Measurements from ENCODE around the gene LONP1.

LONP1 gene

GRCh38 chr19:5679289-5680083 is 40.5 kb downstream of the LONP1 start:
- DNase-seq, result no peak

GRCh38 chr19:5678071-5678718 is 41.8 kb downstream of the LONP1 start:
- no peak for DNase-seq

GRCh38 chr19:5677580-5677979 is 42.4 kb downstream of the LONP1 start:
- no peak for DNase-seq

- no peak for DNase-seq
Observed at GRCh38 chr19:5677136-5677535, 42.8 kb downstream of the LONP1 start.

- DNase-seq, result no peak
Observed at GRCh38 chr19:5676772-5677105, 43.2 kb downstream of the LONP1 start.

- DNase-seq, result no peak
Observed at GRCh38 chr19:5676105-5676771, 43.7 kb downstream of the LONP1 start.

- DNase-seq, result no peak
Observed at GRCh38 chr19:5674714-5675113, 45.2 kb downstream of the LONP1 start.

GRCh38 chr19:5673752-5674151 is 46.2 kb downstream of the LONP1 start:
- DNase-seq, result no peak

- DNase-seq, result no peak
Observed at GRCh38 chr19:5672708-5673459, 47.1 kb downstream of the LONP1 start.

- no peak for DNase-seq
Observed at GRCh38 chr19:5671600-5671999, 48.3 kb downstream of the LONP1 start.

- DNase-seq, result no peak
Observed at GRCh38 chr19:5669212-5669611, 50.7 kb downstream of the LONP1 start.

GRCh38 chr19:5667751-5668271 is 52.1 kb downstream of the LONP1 start:
- DNase-seq, result no peak

- DNase-seq, result no peak
Observed at GRCh38 chr19:5666921-5667610, 52.9 kb downstream of the LONP1 start.

- no peak for DNase-seq
Observed at GRCh38 chr19:5665781-5666513, 54.0 kb downstream of the LONP1 start.

GRCh38 chr19:5664515-5664914 is 55.4 kb downstream of the LONP1 start:
- DNase-seq, result no peak

- DNase-seq, result no peak
Observed at GRCh38 chr19:5663904-5664303, 56.0 kb downstream of the LONP1 start.

GRCh38 chr19:5661483-5661882 is 58.5 kb downstream of the LONP1 start:
- DNase-seq, result no peak

- DNase-seq, result no peak
Observed at GRCh38 chr19:5655412-5655811, 64.5 kb downstream of the LONP1 start.

GRCh38 chr19:5654931-5655330 is 65.0 kb downstream of the LONP1 start:
- DNase-seq, result no peak

GRCh38 chr19:5652261-5652660 is 67.7 kb downstream of the LONP1 start:
- no peak for DNase-seq

GRCh38 chr19:5651361-5651760 is 68.6 kb downstream of the LONP1 start:
- DNase-seq, result no peak

- no peak for DNase-seq
Observed at GRCh38 chr19:5648464-5648863, 71.5 kb downstream of the LONP1 start.
